HCT116 (cell line): ENCODE data around the gene INPP5D. TPM values are rescaled to one million over a fixed set of nuclear protein-coding genes. Genes with fewer than 3 reads are reported as not detected.

ENCODE experiments used
- ATAC-seq: fragments of 200-7000 bp; cut with Tn5 transposase; 2 replicates; pipeline ENCODE4 v1.9.1; 2020; ENCODE audit warnings: mild to moderate bottlenecking, moderate library complexity
- BruUV-seq: library from RNA; stranded (reverse); fragments of 400-500 nt; replicated peaks from 2 replicates; lab custom pipeline; 2021; lab: Mats Ljungman, UMichigan
- CTCF ChIA-PET: fragments of 300-600 bp; sonication (Branson Sonifier 250); formaldehyde crosslinking; loops from one replicate; lab custom pipeline; 2021; ENCODE audit warnings: antibody characterized with exemption; lab: Charles Lee
- POLR2A ChIA-PET: fragments of 300-600, 350-600 bp; sonication (Branson Sonifier 250); formaldehyde crosslinking; loops from one replicate; lab custom pipeline; 2021; ENCODE audit warnings: antibody characterized with exemption; lab: Charles Lee
- RAD21 ChIA-PET, 2 experiments: fragments of 300-600 bp; sonication (Branson Sonifier 250); formaldehyde crosslinking; loops; one replicate each; lab custom pipeline; 2023; ENCODE audit warnings: low total read pairs in 2 of 2; ENCODE audit not compliant: uncharacterized antibody in 2 of 2, unreplicated experiment in 2 of 2, low non-redundant PET in 1 of 2; lab: Charles Lee
- DNase-seq: peaks from one replicate; pipeline ENCODE4 v3.0.0-alpha.2; 2010; ENCODE audit warnings: low read depth, low spot score
- H2AFZ ChIP-seq: fragments of 200-600 bp; shearing (Covaris generic), sonication (generic); 2 replicates; pipeline ENCODE4 v1.6.1; 2017; ENCODE audit warnings: low read depth, mixed run types, mixed read lengths, antibody characterized with exemption, low read length; ENCODE audit not compliant: poor library complexity, severe bottlenecking
- H3K27ac ChIP-seq: 2 replicates; pipeline ENCODE4 v1.5.1; 2012; ENCODE audit warnings: low read depth, low read length
- H3K27me3 ChIP-seq: fragments of 200-600 bp; sonication (generic); 2 replicates; pipeline ENCODE4 v1.6.1; 2016; ENCODE audit warnings: mixed run types, low read length, mixed read lengths; ENCODE audit not compliant: insufficient read depth
- H3K36me3 ChIP-seq, 2 experiments: fragments of 200-500 bp in 1 of 2; fragments of 200-600 bp in 1 of 2; sonication (Bioruptor generic) in 1 of 2; sonication (generic) in 1 of 2; 2 replicates each; pipeline versions ENCODE4 v1.5.1 to v1.6.1; 2014 to 2016; ENCODE audit warnings: low read length in 2 of 2, inconsistent platforms in 1 of 2, mixed read lengths in 1 of 2, mixed run types in 1 of 2; ENCODE audit not compliant: insufficient read depth in 2 of 2, control insufficient read depth in 1 of 2
- H3K4me1 ChIP-seq, 2 experiments: fragments of 200-600 bp in 1 of 2; sonication (generic) in 1 of 2; 2 replicates each; pipeline versions ENCODE4 v1.5.1 to v1.6.1; 2012 to 2017; ENCODE audit warnings: low read length in 2 of 2, inconsistent platforms in 1 of 2, mild to moderate bottlenecking in 1 of 2, mixed read lengths in 1 of 2, mixed run types in 1 of 2, moderate library complexity in 1 of 2; ENCODE audit not compliant: insufficient read depth in 2 of 2, control insufficient read depth in 1 of 2
- H3K4me2 ChIP-seq: fragments of 200-600 bp; sonication (generic); 2 replicates; pipeline ENCODE4 v1.6.1; 2017; ENCODE audit warnings: mixed run types, low read length, mixed read lengths
- H3K4me3 ChIP-seq, 2 experiments: fragments of 200-600 bp in 1 of 2; sonication (generic) in 1 of 2; replicated peaks in 1 of 2; 2 replicates each; pipeline ENCODE4 v1.5.1; 2011 to 2016; ENCODE audit warnings: low read length in 2 of 2, control low read depth in 1 of 2, low read depth in 1 of 2, mild to moderate bottlenecking in 1 of 2, mixed read lengths in 1 of 2, mixed run types in 1 of 2
- H3K79me2 ChIP-seq: fragments of 200-600 bp; sonication (generic); 2 replicates; pipeline ENCODE4 v1.6.1; 2017; ENCODE audit warnings: mild to moderate bottlenecking, mixed run types, low read length, moderate library complexity, mixed read lengths; ENCODE audit not compliant: insufficient read depth
- H3K9ac ChIP-seq: fragments of 200-600 bp; sonication (generic); 2 replicates; pipeline ENCODE4 v1.6.1; 2016; ENCODE audit warnings: low read length, mixed read lengths
- H3K9me2 ChIP-seq: fragments of 200-600 bp; sonication (generic), shearing (Covaris generic); 2 replicates; pipeline ENCODE4 v1.6.1; 2017; ENCODE audit warnings: mixed run types, mild to moderate bottlenecking, moderate library complexity; ENCODE audit not compliant: insufficient read depth
- H3K9me3 ChIP-seq, 2 experiments: fragments of 200-500 bp in 1 of 2; fragments of 200-600 bp in 1 of 2; sonication (Bioruptor generic) in 1 of 2; sonication (generic) in 1 of 2; 2 replicates each; pipeline ENCODE4 v1.6.1; 2014 to 2017; ENCODE audit warnings: low read length in 2 of 2, mixed read lengths in 2 of 2, inconsistent platforms in 1 of 2, low read depth in 1 of 2, mild to moderate bottlenecking in 1 of 2, mixed run types in 1 of 2, moderate library complexity in 1 of 2; ENCODE audit not compliant: control insufficient read depth in 1 of 2, insufficient read depth in 1 of 2
- H4K20me1 ChIP-seq: fragments of 200-600 bp; sonication (generic), shearing (Covaris generic); 2 replicates; pipeline ENCODE4 v1.6.1; 2017; ENCODE audit warnings: mixed run types, mild to moderate bottlenecking, moderate library complexity; ENCODE audit not compliant: insufficient read depth
- CEBPB ChIP-seq: IDR thresholded peaks from 2 replicates; pipeline ENCODE4 v1.6.1; 2012; ENCODE audit warnings: low read depth
- EGR1 ChIP-seq: IDR thresholded peaks from 2 replicates; pipeline ENCODE4 v1.6.1; 2012; ENCODE audit warnings: low read depth
- POLR2AphosphoS5 ChIP-seq: IDR thresholded peaks from 2 replicates; pipeline ENCODE4 v1.6.1; 2011; ENCODE audit warnings: mild to moderate bottlenecking, low read depth, low read length, moderate library complexity
- YY1 ChIP-seq: IDR thresholded peaks from 2 replicates; pipeline ENCODE4 v1.6.1; 2011; ENCODE audit warnings: low read length, low read depth, moderate library complexity, mild to moderate bottlenecking; ENCODE audit not compliant: insufficient replicate concordance; ENCODE audit errors: extremely low read depth
- intact Hi-C: fragments of 100-400 bp; cut with micrococcal nuclease; formaldehyde crosslinking; loops from 2 replicates; pipeline ENCODE4 v1.10.0; 2022
- total RNA-seq: library from RNA; stranded (reverse); gene quantifications from one replicate; pipeline ENCODE4 v1.2.1, GENCODE V29; 2021; ENCODE audit not compliant: unreplicated experiment

The INPP5D gene
- total RNA-seq, 1 experiment from 2014 or later: 1.8 TPM

DNA sequence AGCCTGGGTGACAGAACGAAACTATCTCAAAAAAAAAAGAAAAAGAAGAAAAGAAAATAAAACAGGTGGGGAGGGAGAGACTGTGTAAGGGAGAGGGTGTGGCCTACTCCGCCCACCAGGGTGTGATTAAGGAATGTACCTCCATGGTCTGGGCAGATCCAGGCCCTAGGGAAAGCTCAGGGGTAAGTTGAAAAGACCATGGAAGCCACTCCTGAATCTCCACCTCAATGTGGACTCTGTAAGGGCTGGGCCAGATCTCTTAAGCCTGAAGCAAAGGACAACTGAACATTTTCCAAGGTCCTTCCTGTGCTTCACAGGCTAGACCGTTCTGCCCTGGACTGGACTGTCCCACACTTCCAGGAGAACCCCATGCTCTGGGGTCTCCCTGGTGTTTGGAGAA is 181.7 kb downstream of the INPP5D start:
- Histone ChIP-seq H3K9me2 (no peaks in the 10 kb centered on the region), H3K9me3 (no peaks in the 10 kb centered on the region), H2AFZ (peak overlapping the region; percentile 93), H3K4me1 (peaks cover 17 to 38% of the 10 kb centered on the region in 2 experiments), H3K79me2 (no peaks in the 10 kb centered on the region), H3K4me3 (no peak overlapping the region), H4K20me1 (no peaks in the 10 kb centered on the region), H3K27ac (no peak overlapping the region), H3K9ac (no peak overlapping the region), H3K4me2 (peak overlapping the region; percentile 46), H3K36me3 (no peaks in the 10 kb centered on the region), H3K27me3 (no peaks in the 10 kb centered on the region)
- no TSS peak for BruUV-seq
- DNase-seq (no peak), ATAC-seq (peak; percentile 67)
- TF ChIP-seq EGR1 (peak; percentile 50; the same call in 1 of the 2 replicates), CEBPB (no peak)
- ChIA-PET POLR2A (no interaction called here), CTCF (no interaction called here), RAD21 (no interaction called here)
- intact Hi-C loops: no loop called here

DNA sequence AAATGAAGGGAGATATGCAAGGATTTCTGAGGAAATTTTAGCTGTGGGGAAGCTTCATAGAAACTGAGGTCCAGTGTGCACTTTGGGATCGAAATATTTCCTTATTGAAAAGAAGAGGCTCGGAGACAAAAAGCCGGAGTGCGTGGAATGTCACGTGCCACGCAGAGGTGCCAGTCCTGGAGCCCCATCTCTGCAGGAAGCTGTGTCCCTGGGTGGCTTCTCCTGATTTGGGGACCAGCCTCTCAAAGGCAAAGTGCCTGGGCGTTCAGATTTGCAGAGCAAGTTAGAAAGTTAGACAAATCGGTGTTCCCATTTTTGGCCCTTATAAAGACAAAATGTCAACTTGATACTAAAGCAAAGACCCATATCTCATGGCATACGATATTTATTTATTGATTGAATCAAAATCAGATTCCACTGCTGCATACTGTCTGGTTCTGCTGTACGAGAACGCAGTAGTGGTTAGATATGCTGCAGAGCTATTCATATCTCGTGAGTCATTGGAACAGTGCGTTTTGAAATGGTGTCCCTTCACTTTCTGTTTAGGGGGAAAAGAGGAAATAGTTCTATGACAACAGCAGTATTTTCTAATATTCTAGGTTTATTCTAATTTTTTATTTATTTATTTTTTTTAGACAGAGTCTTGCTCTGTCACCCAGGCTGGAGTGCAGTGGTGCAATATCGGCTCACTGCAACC is 182.2 kb downstream of the INPP5D start:
- H3K27ac ChIP-seq: no peak overlapping the region
- H3K27me3 ChIP-seq: no peaks in the 10 kb centered on the region
- H3K9me3 ChIP-seq: no peaks in the 10 kb centered on the region
- peak overlapping the region; percentile 46 for H3K4me2 ChIP-seq
- BruUV-seq: no TSS peak
- no peak for DNase-seq
- ChIA-PET CTCF (no interaction called here), POLR2A (no interaction called here), RAD21 (no interaction called here)
- H2AFZ ChIP-seq: peak overlapping the region; percentile 93
- H4K20me1 ChIP-seq: no peaks in the 10 kb centered on the region
- no peak for ATAC-seq
- H3K4me3 ChIP-seq: no peak overlapping the region
- intact Hi-C loops: no loop called here
- no peaks in the 10 kb centered on the region for H3K36me3 ChIP-seq
- H3K79me2 ChIP-seq: no peaks in the 10 kb centered on the region
- no peak for TF ChIP-seq POLR2AphosphoS5
- TF ChIP-seq YY1: no peak
- H3K9me2 ChIP-seq: no peaks in the 10 kb centered on the region
- no peak overlapping the region for H3K9ac ChIP-seq
- peaks cover 23 to 44% of the 10 kb centered on the region in 2 experiments for H3K4me1 ChIP-seq
